CMK (cell line): Measurements from ENCODE around the gene KLHL17.

Source experiments
- DNase-seq: peaks from one replicate; pipeline ENCODE4 v3.0.0-alpha.2; 2010; ENCODE audit warnings: low read depth

Gene KLHL17

GRCh38 chr1:952603-953002 is 7.8 kb upstream of the KLHL17 start:
- no peak for DNase-seq

- DNase-seq, result no peak
Measured at GRCh38 chr1:953524-954320, 6.7 kb upstream of the KLHL17 start.

GRCh38 chr1:954927-955326 is 5.5 kb upstream of the KLHL17 start:
- DNase-seq, result no peak

- DNase-seq, result no peak
Measured at GRCh38 chr1:955474-955873, 4.9 kb upstream of the KLHL17 start.

- DNase-seq, result no peak
Measured at GRCh38 chr1:956636-957035, 3.7 kb upstream of the KLHL17 start.

- peak; percentile 82 for DNase-seq
Measured at GRCh38 chr1:958823-959730, 1.3 kb upstream of the KLHL17 start, which contains the start of gene NOC2L. Gene NOC2L, minus strand, starts transcription at chr1:959256. Its CDS starts 16 bp downstream, at chr1:959240.

GRCh38 chr1:959731-960362 is 537 bp upstream of the KLHL17 start:
- DNase-seq, result no peak

- no peak for DNase-seq
Measured at GRCh38 chr1:961132-961669, 817 bp downstream of the KLHL17 start.

- DNase-seq, result no peak
Measured at GRCh38 chr1:962381-963300, 2.3 kb downstream of the KLHL17 start.

- DNase-seq, result no peak
Measured at GRCh38 chr1:963301-963651, 2.9 kb downstream of the KLHL17 start.

- no peak for DNase-seq
Measured at GRCh38 chr1:963746-964525, 3.6 kb downstream of the KLHL17 start.

- DNase-seq, result no peak
Measured at GRCh38 chr1:964691-965525, 4.5 kb downstream of the KLHL17 start.

- no peak for DNase-seq
Measured at GRCh38 chr1:965526-966134, 5.2 kb downstream of the KLHL17 start.

- DNase-seq, result no peak
Measured at GRCh38 chr1:966135-966703, 5.8 kb downstream of the KLHL17 start, which contains the start of gene PLEKHN1. Gene PLEKHN1, plus strand, starts transcription at chr1:966482. Its CDS starts 50 bp downstream, at chr1:966532.

GRCh38 chr1:966704-967300 is 6.4 kb downstream of the KLHL17 start:
- peak; percentile 41 for DNase-seq

GRCh38 chr1:967466-968343 is 7.3 kb downstream of the KLHL17 start:
- no peak for DNase-seq

GRCh38 chr1:969260-969855 is 9.0 kb downstream of the KLHL17 start:
- DNase-seq, result no peak
